GM06990 (cell line): ENCODE results near the gene NCAPD2.

ENCODE experiments used
- DNase-seq: peaks from one replicate; pipeline ENCODE4 v3.0.0-alpha.2; 2011; ENCODE audit not compliant: insufficient read length; ENCODE audit errors: extremely low read depth
- H3K27me3 ChIP-seq: replicated peaks from 2 replicates; pipeline ENCODE4 v1.6.0; 2011; ENCODE audit warnings: low read length; ENCODE audit not compliant: control insufficient read depth, insufficient read depth
- H3K36me3 ChIP-seq: 2 replicates; pipeline ENCODE4 v1.5.1; 2011; ENCODE audit warnings: low read length; ENCODE audit not compliant: control insufficient read depth, insufficient read depth
- H3K4me3 ChIP-seq: replicated peaks from 2 replicates; pipeline ENCODE4 v1.5.1; 2011; ENCODE audit warnings: low read depth, mild to moderate bottlenecking, control low read depth, low read length
- TF ChIP-seq, protein P1 (sequence below): IDR thresholded peaks from 2 replicates; pipeline ENCODE4 v1.5.1; 2011; ENCODE audit warnings: low read length, control low read depth, mild to moderate bottlenecking, inconsistent platforms; ENCODE audit not compliant: insufficient read depth, poor library complexity, severe bottlenecking

NCAPD2 gene

DNA sequence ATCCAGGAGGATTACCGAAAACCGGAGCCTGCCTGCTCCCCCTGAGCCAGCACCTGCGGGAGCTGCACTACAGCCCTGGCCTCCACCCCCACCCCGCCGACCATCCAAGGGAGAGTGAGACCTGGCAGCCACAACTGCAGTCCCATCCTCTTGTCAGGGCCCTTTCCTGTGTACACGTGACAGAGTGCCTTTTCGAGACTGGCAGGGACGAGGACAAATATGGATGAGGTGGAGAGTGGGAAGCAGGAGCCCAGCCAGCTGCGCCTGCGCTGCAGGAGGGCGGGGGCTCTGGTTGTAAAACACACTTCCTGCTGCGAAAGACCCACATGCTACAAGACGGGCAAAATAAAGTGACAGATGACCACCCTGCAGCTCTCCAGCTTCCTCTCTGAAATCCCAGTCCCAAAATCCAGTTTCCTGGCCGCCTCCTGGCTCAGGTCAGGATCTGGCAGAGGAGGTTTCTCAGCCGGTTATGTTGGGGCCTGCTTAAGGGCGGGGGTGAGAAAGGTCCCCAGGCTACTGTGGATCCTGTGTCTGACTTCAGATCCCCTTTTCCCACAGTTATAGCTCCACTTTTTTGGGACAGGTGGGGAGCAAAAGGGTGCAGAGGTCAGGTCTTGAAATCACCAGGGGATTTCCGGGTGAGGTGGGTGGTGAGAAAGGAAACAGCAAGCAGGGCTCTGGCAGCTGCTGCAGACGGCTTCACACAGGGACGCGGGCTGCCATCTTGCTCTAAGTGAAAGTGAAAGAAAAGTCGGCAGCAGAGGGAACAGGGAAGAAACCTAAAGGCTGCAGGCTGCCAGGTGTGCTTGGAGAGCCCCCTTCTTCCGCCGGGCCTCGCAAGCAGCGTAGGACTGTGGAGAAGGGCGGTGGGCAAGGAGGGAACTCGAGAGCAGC, 42.3 kb upstream of the NCAPD2 start, which contains the start of gene TAPBPL:
Gene TAPBPL (plus strand): TSS at position 695 of the 897 bp plus-strand sequence. CDS start 207 bp downstream, outside the sequence.
- peaks cover 22% of the 10 kb centered on the region for H3K36me3 ChIP-seq
- peak within 1 kb of the TSS; percentile 74 for H3K4me3 ChIP-seq
- TF ChIP-seq, protein P1, sequence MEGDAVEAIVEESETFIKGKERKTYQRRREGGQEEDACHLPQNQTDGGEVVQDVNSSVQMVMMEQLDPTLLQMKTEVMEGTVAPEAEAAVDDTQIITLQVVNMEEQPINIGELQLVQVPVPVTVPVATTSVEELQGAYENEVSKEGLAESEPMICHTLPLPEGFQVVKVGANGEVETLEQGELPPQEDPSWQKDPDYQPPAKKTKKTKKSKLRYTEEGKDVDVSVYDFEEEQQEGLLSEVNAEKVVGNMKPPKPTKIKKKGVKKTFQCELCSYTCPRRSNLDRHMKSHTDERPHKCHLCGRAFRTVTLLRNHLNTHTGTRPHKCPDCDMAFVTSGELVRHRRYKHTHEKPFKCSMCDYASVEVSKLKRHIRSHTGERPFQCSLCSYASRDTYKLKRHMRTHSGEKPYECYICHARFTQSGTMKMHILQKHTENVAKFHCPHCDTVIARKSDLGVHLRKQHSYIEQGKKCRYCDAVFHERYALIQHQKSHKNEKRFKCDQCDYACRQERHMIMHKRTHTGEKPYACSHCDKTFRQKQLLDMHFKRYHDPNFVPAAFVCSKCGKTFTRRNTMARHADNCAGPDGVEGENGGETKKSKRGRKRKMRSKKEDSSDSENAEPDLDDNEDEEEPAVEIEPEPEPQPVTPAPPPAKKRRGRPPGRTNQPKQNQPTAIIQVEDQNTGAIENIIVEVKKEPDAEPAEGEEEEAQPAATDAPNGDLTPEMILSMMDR = no peak
- no peaks in the 10 kb centered on the region for H3K27me3 ChIP-seq
- DNase-seq = peak; percentile 76

DNA sequence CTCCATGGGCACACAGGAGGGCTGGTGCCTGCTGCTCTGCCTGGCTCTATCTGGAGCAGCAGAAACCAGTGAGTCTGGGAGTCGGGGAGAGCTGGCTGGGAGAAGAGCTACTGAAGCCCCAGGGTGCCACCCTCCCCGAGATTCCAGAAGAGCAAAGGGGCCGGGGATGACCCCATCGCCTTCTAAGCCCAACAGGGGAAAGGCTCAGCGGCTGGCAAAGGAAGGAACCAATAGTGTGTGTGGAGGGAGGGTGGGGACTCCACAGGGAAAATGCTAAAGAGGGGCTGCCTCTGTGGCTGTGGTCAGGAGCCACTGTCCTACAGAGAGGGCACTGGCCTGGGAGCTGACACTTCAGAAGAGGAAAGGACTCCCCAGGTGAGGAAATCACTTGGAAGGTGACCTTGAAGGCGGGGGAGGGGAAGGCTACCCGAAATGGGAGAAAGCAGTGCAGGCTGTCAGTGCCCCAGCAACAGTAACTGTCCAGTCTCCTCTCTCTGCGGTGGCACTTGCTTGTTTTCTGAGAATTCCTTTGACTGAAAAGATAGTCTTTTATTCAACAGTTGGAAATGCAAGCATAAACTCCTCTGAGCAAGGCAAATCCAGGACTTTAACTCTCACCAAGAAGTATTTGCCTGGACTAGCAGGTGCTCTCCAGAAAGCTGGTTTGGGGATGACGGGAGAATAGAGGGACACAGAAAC, 41.5 kb upstream of the NCAPD2 start:
- Histone ChIP-seq H3K4me3 (peak overlapping the region; percentile 74), H3K27me3 (no peaks in the 10 kb centered on the region), H3K36me3 (peaks cover 25% of the 10 kb centered on the region)
- TF ChIP-seq, protein P1 = no peak
- DNase-seq = no peak

DNA sequence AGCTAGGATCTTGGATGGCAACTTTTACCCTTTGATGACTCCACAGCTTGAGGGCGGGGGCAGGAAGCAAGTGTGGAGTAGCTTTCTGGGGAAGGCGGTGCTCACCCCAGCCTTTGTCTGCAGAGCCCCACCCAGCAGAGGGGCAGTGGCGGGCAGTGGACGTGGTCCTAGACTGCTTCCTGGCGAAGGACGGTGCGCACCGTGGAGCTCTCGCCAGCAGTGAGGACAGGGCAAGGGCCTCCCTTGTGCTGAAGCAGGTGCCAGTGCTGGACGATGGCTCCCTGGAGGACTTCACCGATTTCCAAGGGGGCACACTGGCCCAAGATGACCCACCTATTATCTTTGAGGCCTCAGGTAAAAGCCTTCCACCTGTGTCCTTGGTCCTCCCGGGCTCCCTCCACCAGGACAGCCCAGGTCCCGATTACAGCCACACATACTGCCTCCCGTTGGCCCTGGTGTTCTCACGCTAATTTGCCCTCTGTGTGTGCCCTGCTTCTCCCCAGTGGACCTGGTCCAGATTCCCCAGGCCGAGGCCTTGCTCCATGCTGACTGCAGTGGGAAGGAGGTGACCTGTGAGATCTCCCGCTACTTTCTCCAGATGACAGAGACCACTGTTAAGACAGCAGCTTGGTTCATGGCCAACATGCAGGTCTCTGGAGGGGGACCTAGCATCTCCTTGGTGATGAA, 40.8 kb upstream of the NCAPD2 start:
- H3K4me3 ChIP-seq = peak overlapping the region; percentile 74
- no peaks in the 10 kb centered on the region for H3K27me3 ChIP-seq
- no peak for DNase-seq
- TF ChIP-seq, protein P1 = no peak
- peaks cover 27% of the 10 kb centered on the region for H3K36me3 ChIP-seq

DNA sequence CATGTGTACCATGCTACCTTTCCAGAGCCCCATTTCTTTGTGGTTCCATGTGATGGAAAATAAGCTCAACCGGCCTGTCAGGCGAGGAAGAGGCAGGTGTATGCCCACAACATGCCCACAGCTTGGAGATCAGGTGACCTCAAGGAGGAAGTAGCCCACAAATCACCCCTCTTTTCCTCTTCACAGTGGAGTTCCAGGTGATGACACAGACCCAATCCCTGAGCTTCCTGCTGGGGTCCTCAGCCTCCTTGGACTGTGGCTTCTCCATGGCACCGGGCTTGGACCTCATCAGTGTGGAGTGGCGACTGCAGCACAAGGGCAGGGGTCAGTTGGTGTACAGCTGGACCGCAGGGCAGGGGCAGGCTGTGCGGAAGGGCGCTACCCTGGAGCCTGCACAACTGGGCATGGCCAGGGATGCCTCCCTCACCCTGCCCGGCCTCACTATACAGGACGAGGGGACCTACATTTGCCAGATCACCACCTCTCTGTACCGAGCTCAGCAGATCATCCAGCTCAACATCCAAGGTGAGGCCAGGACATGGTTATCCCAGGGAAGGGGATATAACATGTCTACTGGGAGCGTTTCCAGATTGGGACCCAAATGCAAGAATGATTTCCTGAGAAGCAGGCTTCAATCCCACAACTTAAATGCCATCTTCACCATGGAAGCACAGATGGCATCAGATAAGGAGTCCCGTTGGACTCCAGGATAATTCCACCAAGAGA, 36.5 kb upstream of the NCAPD2 start:
- Histone ChIP-seq H3K27me3 (no peaks in the 10 kb centered on the region), H3K4me3 (no peak overlapping the region), H3K36me3 (peaks cover 30% of the 10 kb centered on the region)
- DNase-seq = no peak
- TF ChIP-seq, protein P1 = no peak

DNA sequence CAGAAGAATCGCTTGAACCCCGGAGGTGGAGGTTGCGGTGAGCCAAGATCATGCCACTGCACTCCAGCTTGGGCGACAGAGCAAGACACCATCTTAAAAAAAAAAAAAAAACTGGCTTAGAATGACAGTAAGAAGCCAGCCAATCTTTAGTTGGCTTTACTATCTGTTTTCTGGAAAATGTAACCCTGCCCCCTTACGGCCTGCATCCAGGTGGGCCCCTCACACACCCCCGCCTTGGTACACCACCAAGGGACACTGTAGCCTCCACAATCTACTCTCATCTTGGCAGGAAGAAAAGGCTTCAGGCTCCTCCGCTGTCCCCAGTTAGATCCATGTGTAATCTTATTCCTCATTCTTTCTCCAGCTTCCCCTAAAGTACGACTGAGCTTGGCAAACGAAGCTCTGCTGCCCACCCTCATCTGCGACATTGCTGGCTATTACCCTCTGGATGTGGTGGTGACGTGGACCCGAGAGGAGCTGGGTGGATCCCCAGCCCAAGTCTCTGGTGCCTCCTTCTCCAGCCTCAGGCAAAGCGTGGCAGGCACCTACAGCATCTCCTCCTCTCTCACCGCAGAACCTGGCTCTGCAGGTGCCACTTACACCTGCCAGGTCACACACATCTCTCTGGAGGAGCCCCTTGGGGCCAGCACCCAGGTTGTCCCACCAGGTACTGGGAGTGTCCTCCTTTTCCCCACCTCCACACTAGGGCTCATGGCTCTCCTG, 35.5 kb upstream of the NCAPD2 start:
- Histone ChIP-seq H3K27me3 (no peaks in the 10 kb centered on the region), H3K36me3 (peaks cover 36% of the 10 kb centered on the region), H3K4me3 (no peak overlapping the region)
- TF ChIP-seq, protein P1 = no peak
- no peak for DNase-seq
